H1 (cell line): Measurements from ENCODE around the gene XAGE5. TPM values are rescaled to one million over a fixed set of nuclear protein-coding genes. Genes with fewer than 3 reads are reported as not detected.

ENCODE experiments used
- CTCF ChIA-PET: fragments of 300-600 bp; sonication (Branson Sonifier 250); formaldehyde crosslinking; loops from one replicate; lab custom pipeline; 2021; ENCODE audit not compliant: partially characterized antibody; lab: Charles Lee
- POLR2A ChIA-PET: fragments of 300-600 bp; sonication (Branson Sonifier 250); formaldehyde crosslinking; loops from one replicate; lab custom pipeline; 2021; ENCODE audit warnings: inconsistent platforms; ENCODE audit not compliant: partially characterized antibody; lab: Charles Lee
- DNase-seq, 2 experiments: peaks; one replicate each; pipeline versions ENCODE4 v3.0.0 to v3.0.0-alpha.2; 2010 to 2022; ENCODE audit warnings: low spot score in 2 of 2, low read depth in 1 of 2, mixed read lengths in 1 of 2
- FAIRE-seq: peaks from 2 replicates; lab custom pipeline; 2011; peaks lifted over from hg19 to GRCh38; lab: Jason Lieb, UNC
- H2AFZ ChIP-seq: 2 replicates; pipeline ENCODE4 v1.8.1; 2012; ENCODE audit warnings: low read length, inconsistent platforms
- H2AK5ac ChIP-seq: 2 replicates; pipeline ENCODE4 v1.6.1; 2013; ENCODE audit warnings: low read depth, low read length
- H2BK120ac ChIP-seq: replicated peaks from 2 replicates; pipeline ENCODE3; 2013; ENCODE audit warnings: low read depth, low read length, inconsistent platforms
- H2BK12ac ChIP-seq: 2 replicates; pipeline ENCODE4 v1.6.1; 2013; ENCODE audit warnings: low read depth, low read length
- H2BK15ac ChIP-seq: 2 replicates; pipeline ENCODE4 v1.6.1; 2013; ENCODE audit warnings: low read length
- H2BK20ac ChIP-seq: 2 replicates; pipeline ENCODE4 v1.6.1; 2013; ENCODE audit warnings: low read length
- H2BK5ac ChIP-seq: 2 replicates; pipeline ENCODE4 v1.6.1; 2013; ENCODE audit warnings: low read depth, low read length
- H3K14ac ChIP-seq: 2 replicates; pipeline ENCODE4 v1.6.1; 2013; ENCODE audit warnings: inconsistent platforms; ENCODE audit not compliant: insufficient read length
- H3K18ac ChIP-seq: 2 replicates; pipeline ENCODE4 v1.6.1; 2013; ENCODE audit warnings: low read length; ENCODE audit errors: extremely low read depth
- H3K23ac ChIP-seq: 2 replicates; pipeline ENCODE4 v1.6.1; 2013; ENCODE audit warnings: inconsistent platforms; ENCODE audit not compliant: insufficient read length
- H3K23me2 ChIP-seq: 2 replicates; pipeline ENCODE4 v1.6.1; 2013; ENCODE audit warnings: low read depth, low read length
- H3K27ac ChIP-seq: 2 replicates; pipeline ENCODE4 v1.6.1; 2011; ENCODE audit warnings: low read depth, low read length, inconsistent platforms
- H3K27me3 ChIP-seq, 4 experiments: replicated peaks in 1 of 4; 1 replicate in 1 of 4; 2 replicates in 3 of 4; pipeline versions ENCODE4 v1.6.1 to v1.8.1; 2011 to 2013; ENCODE audit warnings: low read length in 3 of 4, mild to moderate bottlenecking in 3 of 4, inconsistent platforms in 2 of 4, mixed read lengths in 2 of 4, moderate library complexity in 1 of 4; ENCODE audit not compliant: control insufficient read depth in 3 of 4, insufficient read depth in 3 of 4; ENCODE audit errors: extremely low read depth in 1 of 4
- H3K36me3 ChIP-seq, 4 experiments: 2 replicates each; pipeline versions ENCODE4 v1.6.1 to v1.8.1; 2011 to 2013; ENCODE audit warnings: mild to moderate bottlenecking in 4 of 4, low read length in 3 of 4, moderate library complexity in 2 of 4, control low read depth in 1 of 4, inconsistent platforms in 1 of 4; ENCODE audit not compliant: insufficient read depth in 4 of 4, control insufficient read depth in 2 of 4
- H3K4ac ChIP-seq: replicated peaks from 2 replicates; pipeline ENCODE3; 2013; ENCODE audit warnings: low read length, low read depth, mixed read lengths, inconsistent platforms; ENCODE audit not compliant: insufficient read length
- H3K4me1 ChIP-seq, 4 experiments: replicated peaks in 1 of 4; 1 replicate in 1 of 4; 2 replicates in 3 of 4; pipeline versions ENCODE4 v1.6.1 to v1.8.1; 2011 to 2013; ENCODE audit warnings: low read length in 3 of 4, inconsistent platforms in 2 of 4, mixed read lengths in 1 of 4; ENCODE audit not compliant: insufficient read depth in 4 of 4, control insufficient read depth in 3 of 4
- H3K4me2 ChIP-seq, 2 experiments: 2 replicates each; pipeline versions ENCODE4 v1.6.1 to v1.8.1; 2011 to 2013; ENCODE audit warnings: low read depth in 2 of 2, low read length in 2 of 2, control low read depth in 1 of 2, inconsistent platforms in 1 of 2, mild to moderate bottlenecking in 1 of 2; ENCODE audit not compliant: insufficient read depth in 1 of 2
- H3K4me3 ChIP-seq, 4 experiments: fragments of 200-600, 300-600 bp in 1 of 4; sonication (generic), shearing (Covaris generic), sonication (Bioruptor Twin) in 1 of 4; 2 replicates each; pipeline versions ENCODE4 v1.5.1 to v1.8.1; 2011 to 2016; ENCODE audit warnings: low read length in 4 of 4, low read depth in 3 of 4, control low read depth in 2 of 4, inconsistent platforms in 2 of 4, mild to moderate bottlenecking in 2 of 4, mixed read lengths in 1 of 4, moderate library complexity in 1 of 4; ENCODE audit not compliant: insufficient read depth in 2 of 4; ENCODE audit errors: extremely low read depth in 1 of 4
- H3K56ac ChIP-seq: replicated peaks from 2 replicates; pipeline ENCODE3; 2013; ENCODE audit warnings: low read depth, mild to moderate bottlenecking, mixed read lengths, low read length, inconsistent platforms; ENCODE audit not compliant: insufficient read length
- H3K79me1 ChIP-seq: 2 replicates; pipeline ENCODE4 v1.6.1; 2013; ENCODE audit warnings: low read depth, low read length, control low read depth
- H3K79me2 ChIP-seq, 2 experiments: 2 replicates each; pipeline versions ENCODE4 v1.6.1 to v1.8.1; 2012 to 2013; ENCODE audit warnings: low read length in 2 of 2, mild to moderate bottlenecking in 2 of 2, inconsistent platforms in 1 of 2; ENCODE audit not compliant: insufficient read depth in 2 of 2, control insufficient read depth in 1 of 2
- H3K9ac ChIP-seq, 4 experiments: replicated peaks in 1 of 4; 1 replicate in 1 of 4; 2 replicates in 3 of 4; pipeline versions ENCODE4 v1.6.1 to v1.8.1; 2011 to 2013; ENCODE audit warnings: low read depth in 3 of 4, low read length in 3 of 4, control low read depth in 2 of 4, mild to moderate bottlenecking in 2 of 4, moderate library complexity in 2 of 4, inconsistent platforms in 1 of 4; ENCODE audit errors: extremely low read depth in 1 of 4
- H3K9me3 ChIP-seq, 2 experiments: 2 replicates each; pipeline versions ENCODE4 v1.6.1 to v1.8.1; 2012 to 2013; ENCODE audit warnings: mild to moderate bottlenecking in 2 of 2, moderate library complexity in 2 of 2, control low read depth in 1 of 2, inconsistent platforms in 1 of 2, low read depth in 1 of 2, low read length in 1 of 2, mixed read lengths in 1 of 2; ENCODE audit not compliant: insufficient read depth in 2 of 2
- H4K20me1 ChIP-seq, 2 experiments: replicated peaks in 1 of 2; 2 replicates each; pipeline versions ENCODE3 to v1.8.1; 2011 to 2013; ENCODE audit warnings: inconsistent platforms in 2 of 2, low read length in 2 of 2, mild to moderate bottlenecking in 1 of 2; ENCODE audit not compliant: insufficient read depth in 2 of 2, control insufficient read depth in 1 of 2
- H4K5ac ChIP-seq: 2 replicates; pipeline ENCODE4 v1.6.1; 2013; ENCODE audit warnings: low read length, low read depth, mixed read lengths, inconsistent platforms; ENCODE audit not compliant: insufficient read length
- H4K8ac ChIP-seq: 2 replicates; pipeline ENCODE4 v1.8.0; 2013; ENCODE audit warnings: mild to moderate bottlenecking, moderate library complexity, low read length, inconsistent platforms; ENCODE audit not compliant: insufficient read depth; ENCODE audit errors: extremely low read depth
- H4K91ac ChIP-seq: replicated peaks from 2 replicates; pipeline ENCODE3; 2013; ENCODE audit warnings: low read length, mixed read lengths, inconsistent platforms; ENCODE audit not compliant: insufficient read length
- BACH1 ChIP-seq: IDR thresholded peaks from 2 replicates; pipeline ENCODE4 v1.6.1; 2012; ENCODE audit warnings: low read length, improper control_type of control experiment
- CBX8 ChIP-seq: fragments of 300-800, 300-1000 bp; sonication (generic); IDR thresholded peaks from 2 replicates; pipeline ENCODE4 v1.7.1; 2016; ENCODE audit warnings: low read depth, low read length, borderline replicate concordance
- CEBPB ChIP-seq: IDR thresholded peaks from 2 replicates; pipeline ENCODE4 v1.6.1; 2012; ENCODE audit warnings: low read depth, low read length
- CREB1 ChIP-seq: IDR thresholded peaks from 2 replicates; pipeline ENCODE4 v1.6.1; 2012; ENCODE audit warnings: inconsistent platforms
- E2F6 ChIP-seq: IDR thresholded peaks from 2 replicates; pipeline ENCODE4 v1.6.1; 2012; ENCODE audit warnings: inconsistent platforms
- GTF2F1 ChIP-seq: IDR thresholded peaks from 2 replicates; pipeline ENCODE4 v1.6.1; 2012; ENCODE audit warnings: low read depth, low read length, improper control_type of control experiment, borderline replicate concordance
- JUND ChIP-seq: IDR thresholded peaks from 2 replicates; pipeline ENCODE4 v1.6.1; 2011; ENCODE audit warnings: mild to moderate bottlenecking, improper control_type of control experiment, low read length
- KDM5A ChIP-seq: fragments of 200-600 bp; IDR thresholded peaks from 2 replicates; pipeline ENCODE4 v1.7.1; 2012; ENCODE audit warnings: mild to moderate bottlenecking, low read length, inconsistent platforms, mixed read lengths
- RAD21 ChIP-seq, 2 experiments: IDR thresholded peaks in 1 of 2; conservative IDR thresholded peaks in 1 of 2; 2 replicates each; pipeline ENCODE4 v1.6.1; 2011; ENCODE audit warnings: low read depth in 2 of 2, low read length in 2 of 2, improper control_type of control experiment in 1 of 2, inconsistent platforms in 1 of 2, mild to moderate bottlenecking in 1 of 2, moderate library complexity in 1 of 2
- RBBP5 ChIP-seq: IDR thresholded peaks from 2 replicates; pipeline ENCODE4 v1.7.1; 2012; ENCODE audit warnings: low read depth, mild to moderate bottlenecking, inconsistent platforms, low read length, moderate library complexity, borderline replicate concordance
- SIN3A ChIP-seq, 2 experiments: IDR thresholded peaks in 1 of 2; conservative IDR thresholded peaks in 1 of 2; 2 replicates each; pipeline ENCODE4 v1.6.1; 2011 to 2012; ENCODE audit warnings: low read length in 2 of 2, improper control_type of control experiment in 1 of 2, low read depth in 1 of 2, mild to moderate bottlenecking in 1 of 2
- SP1 ChIP-seq: IDR thresholded peaks from 2 replicates; pipeline ENCODE4 v1.6.1; 2011; ENCODE audit warnings: low read depth, low read length
- TAF1 ChIP-seq: IDR thresholded peaks from 2 replicates; pipeline ENCODE4 v1.6.1; 2011; ENCODE audit warnings: mild to moderate bottlenecking, low read depth, low read length
- TAF7 ChIP-seq: optimal IDR thresholded peaks from 2 replicates; pipeline ENCODE3; 2011; ENCODE audit warnings: low read depth, mild to moderate bottlenecking, inconsistent platforms, low read length, moderate library complexity, borderline replicate concordance
- WGBS, 2 experiments: shearing (Covaris generic) in 1 of 2; methylation state at CpG; one replicate each; pipeline versions ENCODE4 v1.1.6 to v1.1.7; 2013 to 2015; ENCODE audit warnings: low lambda C conversion rate in 2 of 2, mixed read lengths in 2 of 2, inconsistent platforms in 1 of 2, low coverage in 1 of 2, missing lambda C conversion rate in 1 of 2; ENCODE audit not compliant: insufficient replicate concordance in 2 of 2, insufficient coverage in 1 of 2, insufficient read length in 1 of 2; ENCODE audit errors: extremely low coverage in 1 of 2, missing lambda C conversion rate in 1 of 2; 5-methylcytosine and 5-hydroxymethylcytosine counted together
- polyA plus RNA-seq, 7 experiments: library from polyadenylated mRNA; depleted of rRNA in 3 of 7; stranded (reverse) in 5 of 7; unstranded in 2 of 7; fragments of >200 nt in 5 of 7; fragments of 200-250 nt in 2 of 7; gene quantifications; 1 replicate in 5 of 7; 2 replicates in 1 of 7; 4 replicates in 1 of 7; pipeline versions ENCODE4 v1.2.1 to v1.2.3, GENCODE V29; 2011 to 2013; ENCODE audit warnings: missing spikeins in 2 of 7, mixed read lengths in 2 of 7
- total RNA-seq: library from RNA; stranded (reverse); fragmentation: NEBNext Ultra II Directional; extraction: Animal tissue kit (Norgen Biotek cat#: 25700); gene quantifications from 2 replicates; pipeline ENCODE4 v1.2.1, GENCODE V29; 2021

Gene XAGE5
- total and polyA plus RNA-seq, 2 of the 8 experiments (the other 6 are each of a cell fraction or from before 2014, with no cell fraction given) = not detected

DNA sequence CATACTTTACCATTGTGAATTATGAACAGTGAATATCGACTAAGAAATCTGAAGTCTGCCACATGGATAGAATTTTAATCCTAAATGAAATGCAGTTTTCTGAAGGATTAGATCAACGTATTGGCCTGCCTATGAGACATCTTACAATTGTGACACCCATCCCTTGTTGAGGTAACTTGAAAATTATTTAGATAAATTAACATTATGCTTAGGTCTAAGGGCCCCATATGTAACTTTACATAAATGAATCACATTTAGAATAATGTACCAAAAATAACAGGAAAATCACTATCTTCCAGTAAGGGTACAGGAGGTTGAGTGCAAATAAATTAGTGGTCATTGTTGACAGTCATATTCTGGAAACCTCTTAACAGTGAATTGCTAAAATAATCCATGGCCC, 13.5 kb downstream of the XAGE5 start:
- peaks cover 3 to 30% of the 10 kb centered on the region in 2 experiments; a peak in 2 of 4 replicates for H3K9me3 ChIP-seq
- no peak overlapping the region for H2BK20ac ChIP-seq
- 60% methylated on average over 2 of the region's 2 CpGs; no CpG with 5 or more reads in 1 of the 2 experiments for WGBS, 2 experiments
- no peaks in the 10 kb centered on the region for H3K36me3 ChIP-seq
- H4K20me1 ChIP-seq = no peaks in the 10 kb centered on the region
- no peaks in the 10 kb centered on the region for H3K27me3 ChIP-seq
- H3K4me2 ChIP-seq = no peak overlapping the region
- H2BK5ac ChIP-seq = no peak overlapping the region
- no peaks in the 10 kb centered on the region for H3K23me2 ChIP-seq
- DNase-seq (no peak), FAIRE-seq (no peak)
- H3K4me3 ChIP-seq = no peak overlapping the region
- CTCF ChIA-PET = no interaction called here
- no peak overlapping the region for H3K9ac ChIP-seq
- H2BK12ac ChIP-seq = no peak overlapping the region
- no peak overlapping the region for H2AFZ ChIP-seq
- no peak overlapping the region for H3K18ac ChIP-seq
- no peaks in the 10 kb centered on the region for H3K4me1 ChIP-seq
- no peak overlapping the region for H3K23ac ChIP-seq
- H4K8ac ChIP-seq = no peak overlapping the region
- no peak overlapping the region for H3K56ac ChIP-seq
- H3K79me1 ChIP-seq = no peaks in the 10 kb centered on the region
- H4K91ac ChIP-seq = no peak overlapping the region
- H2BK120ac ChIP-seq = no peak overlapping the region
- no peak overlapping the region for H4K5ac ChIP-seq
- no peak overlapping the region for H3K14ac ChIP-seq
- POLR2A ChIA-PET = no interaction called here
- no peak overlapping the region for H3K4ac ChIP-seq
- H2BK15ac ChIP-seq = no peak overlapping the region
- no peak overlapping the region for H3K27ac ChIP-seq
- no peak overlapping the region for H2AK5ac ChIP-seq
- no peaks in the 10 kb centered on the region for H3K79me2 ChIP-seq
- TF ChIP-seq SP1 (no peak), RAD21 (IDR thresholded peaks at IDR 0.05 in 1 of 2, conservative IDR thresholded peaks at IDR 0.05 in 1 of 2; ENCODE audit: low read depth in 2 of 2, low read length in 2 of 2) (no peak), BACH1 (no peak), CEBPB (no peak), RBBP5 (no peak), CREB1 (no peak), E2F6 (no peak), KDM5A (no peak), CBX8 (no peak), TAF1 (no peak), GTF2F1 (no peak), SIN3A (conservative IDR thresholded peaks at IDR 0.05 in 1 of 2, IDR thresholded peaks at IDR 0.05 in 1 of 2; ENCODE audit: low read depth in 1 of 2, low read length in 2 of 2) (no peak), JUND (no peak), TAF7 (no peak)
